ENCODE results near the gene RPUSD1.

Gene RPUSD1

GRCh38 chr16:797686-798085, 9.5 kb upstream of the RPUSD1 start:
- DNase-seq, result no peak

GRCh38 chr16:797120-797420, 8.9 kb upstream of the RPUSD1 start:
- DNase-seq, result no peak

GRCh38 chr16:796296-797119, 8.3 kb upstream of the RPUSD1 start:
- DNase-seq, result no peak

- no peak for DNase-seq
Observed at GRCh38 chr16:795580-796229, 7.5 kb upstream of the RPUSD1 start.

- no peak for DNase-seq
Observed at GRCh38 chr16:794853-795466, 6.8 kb upstream of the RPUSD1 start.

- DNase-seq, result no peak
Observed at GRCh38 chr16:794091-794822, 6.1 kb upstream of the RPUSD1 start.

- DNase-seq, result no peak
Observed at GRCh38 chr16:793414-793813, 5.2 kb upstream of the RPUSD1 start.

- no peak for DNase-seq
Observed at GRCh38 chr16:792221-792995, 4.2 kb upstream of the RPUSD1 start.

GRCh38 chr16:791131-791530, 3.0 kb upstream of the RPUSD1 start:
- DNase-seq, result no peak

- DNase-seq, result no peak
Observed at GRCh38 chr16:790086-790485, 1.9 kb upstream of the RPUSD1 start.

- no peak for DNase-seq
Observed at GRCh38 chr16:789191-789850, 1.1 kb upstream of the RPUSD1 start.

- peak; percentile 79 to 84 for DNase-seq
Observed at GRCh38 chr16:788399-789126, 382 bp upstream of the RPUSD1 start, which contains the start of gene CHTF18. CHTF18 (plus strand) TSS chr16:788620; CDS start chr16:788685, 65 bp downstream.

GRCh38 chr16:787321-787966, 737 bp downstream of the RPUSD1 start:
- DNase-seq, result no peak

GRCh38 chr16:785563-786535, 2.3 kb downstream of the RPUSD1 start:
- peak in 1 of 2 experiments; percentile 58 for DNase-seq

- DNase-seq, result no peak
Observed at GRCh38 chr16:784431-784830, 3.8 kb downstream of the RPUSD1 start.

- DNase-seq, result no peak
Observed at GRCh38 chr16:783404-784161, 4.6 kb downstream of the RPUSD1 start.

- no peak for DNase-seq
Observed at GRCh38 chr16:782766-783403, 5.3 kb downstream of the RPUSD1 start.

GRCh38 chr16:782258-782657, 5.9 kb downstream of the RPUSD1 start:
- DNase-seq, result no peak

Measured in SHP77 (cell line).